SK-N-SH treated with all-trans-retinoic acid at 6 μM for 48 hours (cell line): Measurements from ENCODE around the gene NGFR.

Source experiments
- ATAC-seq: fragments of 200-7000 bp; cut with Tn5 transposase; 3 replicates; pipeline ENCODE4 v1.9.1; 2020; ENCODE audit warnings: mild to moderate bottlenecking, moderate library complexity
- ARNTL ChIP-seq: fragments of 450-650 bp; formaldehyde crosslinking; IDR thresholded peaks from 2 replicates; pipeline ENCODE4 v1.5.0; 2020; ENCODE audit warnings: low read depth, mild to moderate bottlenecking, moderate library complexity, borderline replicate concordance
- BACH2 ChIP-seq: fragments of 250-450 bp; sonication (Bioruptor Pico); IDR thresholded peaks from 2 replicates; pipeline ENCODE4 v1.9.0; 2021; ENCODE audit warnings: mild to moderate bottlenecking, borderline replicate concordance
- CREB5 ChIP-seq: fragments of 250-450 bp; sonication (Bioruptor Pico); IDR thresholded peaks from 2 replicates; pipeline ENCODE4 v1.5.1; 2020; ENCODE audit warnings: low read depth, mild to moderate bottlenecking, moderate library complexity
- CSDC2 ChIP-seq: fragments of 250-450 bp; sonication (Bioruptor Pico); IDR thresholded peaks from 2 replicates; pipeline ENCODE4 v1.5.0; 2020; ENCODE audit warnings: mild to moderate bottlenecking, moderate library complexity
- CSRNP3 ChIP-seq: fragments of 250-450 bp; sonication (Bioruptor Pico); IDR thresholded peaks from 2 replicates; pipeline ENCODE4 v1.5.1; 2021; ENCODE audit warnings: mild to moderate bottlenecking, moderate library complexity
- ESRRG ChIP-seq: fragments of 250-450 bp; sonication (Bioruptor Pico); IDR thresholded peaks from 2 replicates; pipeline ENCODE4 v1.6.1; 2021; ENCODE audit warnings: mild to moderate bottlenecking
- GLIS3 ChIP-seq: fragments of 250-450 bp; sonication (Bioruptor Pico); IDR thresholded peaks from 2 replicates; pipeline ENCODE4 v1.5.0; 2020; ENCODE audit warnings: mild to moderate bottlenecking, moderate library complexity
- ISL1 ChIP-seq: fragments of 250-450 bp; sonication (Bioruptor Pico); IDR thresholded peaks from 2 replicates; pipeline ENCODE4 v2.1.2; 2022; ENCODE audit warnings: mild to moderate bottlenecking, moderate library complexity
- OSR1 ChIP-seq: fragments of 250-450 bp; sonication (Bioruptor Pico); IDR thresholded peaks from 2 replicates; pipeline ENCODE4 v1.8.0; 2022; ENCODE audit warnings: moderate library complexity, mild to moderate bottlenecking, inconsistent platforms
- PATZ1 ChIP-seq: fragments of 250-450 bp; sonication (Bioruptor Pico); IDR thresholded peaks from 2 replicates; pipeline ENCODE4 v1.8.0; 2020; ENCODE audit warnings: mild to moderate bottlenecking, moderate library complexity, borderline replicate concordance
- POU6F1 ChIP-seq: fragments of 250-450 bp; sonication (Bioruptor Pico); IDR thresholded peaks from 2 replicates; pipeline ENCODE4 v1.8.0; 2021; ENCODE audit warnings: low read depth, mild to moderate bottlenecking, moderate library complexity, borderline replicate concordance
- PPARA ChIP-seq: fragments of 250-450 bp; sonication (Bioruptor Pico); IDR thresholded peaks from 2 replicates; pipeline ENCODE4 v1.5.0; 2020; ENCODE audit warnings: mild to moderate bottlenecking, borderline replicate concordance
- RARB ChIP-seq: fragments of 250-450 bp; sonication (Bioruptor Pico); IDR thresholded peaks from 2 replicates; pipeline ENCODE4 v1.8.0; 2021; ENCODE audit warnings: mild to moderate bottlenecking, moderate library complexity
- TCF4 ChIP-seq: fragments of 250-450 bp; sonication (Bioruptor Pico); IDR thresholded peaks from 2 replicates; pipeline ENCODE4 v1.8.0; 2021; ENCODE audit warnings: mild to moderate bottlenecking, moderate library complexity, borderline replicate concordance
- TOX ChIP-seq: fragments of 250-450 bp; sonication (Bioruptor Pico); IDR thresholded peaks from 2 replicates; pipeline ENCODE4 v1.8.0; 2021; ENCODE audit warnings: mild to moderate bottlenecking, moderate library complexity, borderline replicate concordance
- ZC3H10 ChIP-seq: fragments of 250-450 bp; sonication (Bioruptor Pico); IDR thresholded peaks from 2 replicates; pipeline ENCODE4 v1.5.1; 2021; ENCODE audit warnings: mild to moderate bottlenecking, moderate library complexity
- ZFP3 ChIP-seq: fragments of 250-450 bp; sonication (Bioruptor Pico); IDR thresholded peaks from 2 replicates; pipeline ENCODE4 v1.5.0; 2020; ENCODE audit warnings: mild to moderate bottlenecking, moderate library complexity
- ZFP30 ChIP-seq: fragments of 450-650 bp; formaldehyde crosslinking; IDR thresholded peaks from 2 replicates; pipeline ENCODE4 v1.5.0; 2022; ENCODE audit warnings: mild to moderate bottlenecking, moderate library complexity
- ZNF70 ChIP-seq: fragments of 450-650 bp; formaldehyde crosslinking; IDR thresholded peaks from 2 replicates; pipeline ENCODE4 v1.5.0; 2020; ENCODE audit warnings: mild to moderate bottlenecking, moderate library complexity
- ZNF8 ChIP-seq: fragments of 450-650 bp; formaldehyde crosslinking; IDR thresholded peaks from 2 replicates; pipeline ENCODE4 v1.5.0; 2020; ENCODE audit warnings: mild to moderate bottlenecking, moderate library complexity

The NGFR gene

GRCh38 chr17:49505854-49506253 is 10.8 kb downstream of the NGFR start:
- TF ChIP-seq CREB5 = no peak
- TF ChIP-seq ZNF8 = no peak
- ATAC-seq = no peak

- no peak for ATAC-seq
- TF ChIP-seq ARNTL (CRISPR knock-in tag) (no peak), ZC3H10 (no peak), CSDC2 (no peak), RARB (CRISPR knock-in tag) (no peak), PPARA (CRISPR knock-in tag) (no peak), CREB5 (no peak), TCF4 (CRISPR knock-in tag) (no peak), PATZ1 (CRISPR knock-in tag) (no peak), ISL1 (no peak)
Observed at GRCh38 chr17:49506282-49506681, 11.2 kb downstream of the NGFR start.

- peak; percentile 14; the same call in 2 of the 3 replicates for ATAC-seq
- no peak for TF ChIP-seq ESRRG
- TF ChIP-seq PATZ1 (CRISPR knock-in tag) = no peak
- no peak for TF ChIP-seq ISL1
- TF ChIP-seq ZC3H10 = no peak
- TF ChIP-seq CSRNP3 (CRISPR knock-in tag) = no peak
- TF ChIP-seq TCF4 (CRISPR knock-in tag) = no peak
- TF ChIP-seq ARNTL (CRISPR knock-in tag) = no peak
- no peak for TF ChIP-seq CREB5
- no peak for TF ChIP-seq ZFP30 (CRISPR knock-in tag)
- TF ChIP-seq OSR1 (CRISPR knock-in tag) = no peak
- no peak for TF ChIP-seq GLIS3 (CRISPR knock-in tag)
- TF ChIP-seq POU6F1 (CRISPR knock-in tag) = no peak
- no peak for TF ChIP-seq RARB (CRISPR knock-in tag)
- TF ChIP-seq ZNF70 (CRISPR knock-in tag) = no peak
- TF ChIP-seq TOX (CRISPR knock-in tag) = no peak
- TF ChIP-seq BACH2 (CRISPR knock-in tag) = no peak
- no peak for TF ChIP-seq ZFP3 (CRISPR knock-in tag)
- no peak for TF ChIP-seq ZNF8
- no peak for TF ChIP-seq PPARA (CRISPR knock-in tag)
- no peak for TF ChIP-seq CSDC2
- TF ChIP-seq, all 23 proteins: peak for 0
Observed at GRCh38 chr17:49508061-49508865, 13.2 kb downstream of the NGFR start.
